ENCODE results near the gene MYH14. TPM values are rescaled to one million over a fixed set of nuclear protein-coding genes. Genes with fewer than 3 reads are reported as not detected.

The MYH14 gene
- total RNA-seq, 2 donors from 2014 or later, result 506 to 509 TPM

GRCh38 chr19:50162988-50163387 lies 40.4 kb upstream of the MYH14 start, which contains the start of gene IZUMO2:
Gene IZUMO2 (minus strand): TSS chr19:50163281. CDS start chr19:50163194, 87 bp downstream.
- peak; percentile 47 for DNase-seq

GRCh38 chr19:50167314-50167721 lies 36.1 kb upstream of the MYH14 start:
- no peak for TF ChIP-seq CTCF (IDR thresholded peaks at IDR 0.05)
- no peaks in the 10 kb centered on the region for H3K36me3 ChIP-seq
- peak; percentile 64 for DNase-seq
- no peak overlapping the region for H3K27ac ChIP-seq
- no peak overlapping the region for H3K4me3 ChIP-seq
- peaks cover 5% of the 10 kb centered on the region for H3K27me3 ChIP-seq
- intact Hi-C loops (cut with DNase I), result no loop called here
- H3K9me3 ChIP-seq, result no peaks in the 10 kb centered on the region
- peak overlapping the region in 1 of 2 donors; percentile 28 for H3K9ac ChIP-seq (ENCODE audit: low read depth in 2 of 2, low read length in 2 of 2)
- H3K4me1 ChIP-seq, result no peaks in the 10 kb centered on the region

More at GRCh38 chr19:50162988-50163387, 40.4 kb upstream of the MYH14 start, which contains the start of gene IZUMO2:
- no peaks in the 10 kb centered on the region for H3K4me1 ChIP-seq
- H3K4me3 ChIP-seq, result no peak within 1 kb of the TSS
- no peak within 1 kb of the TSS for H3K9ac ChIP-seq (ENCODE audit: low read depth in 2 of 2, low read length in 2 of 2)
- intact Hi-C loops (cut with DNase I), result no loop called here
- no peak for TF ChIP-seq CTCF (IDR thresholded peaks at IDR 0.05)
- no peak within 1 kb of the TSS for H3K27ac ChIP-seq
- no peaks in the 10 kb centered on the region for H3K9me3 ChIP-seq
- peaks cover 5% of the 10 kb centered on the region for H3K27me3 ChIP-seq
- H3K36me3 ChIP-seq, result no peaks in the 10 kb centered on the region

- TF ChIP-seq CTCF (IDR thresholded peaks at IDR 0.05), result no peak
- Histone ChIP-seq H3K27ac (no peak overlapping the region), H3K9me3 (no peaks in the 10 kb centered on the region), H3K4me1 (no peaks in the 10 kb centered on the region), H3K9ac (ENCODE audit: low read depth in 2 of 2, low read length in 2 of 2) (no peak overlapping the region), H3K36me3 (no peaks in the 10 kb centered on the region), H3K27me3 (no peaks in the 10 kb centered on the region), H3K4me3 (no peak overlapping the region)
- no peak for DNase-seq
- intact Hi-C loops (cut with DNase I), result no loop called here
These were observed 31.7 kb upstream of the MYH14 start for GRCh38 chr19:50171752-50172151.

- intact Hi-C loops (cut with DNase I), result no loop called here
- Histone ChIP-seq H3K4me3 (no peak overlapping the region), H3K27me3 (no peaks in the 10 kb centered on the region), H3K9ac (ENCODE audit: low read depth in 2 of 2, low read length in 2 of 2) (peak overlapping the region in 1 of 2 donors; percentile 12), H3K4me1 (no peaks in the 10 kb centered on the region), H3K36me3 (no peaks in the 10 kb centered on the region), H3K9me3 (no peaks in the 10 kb centered on the region), H3K27ac (peak overlapping the region; percentile 52)
- no peak for DNase-seq
- no peak for TF ChIP-seq CTCF (IDR thresholded peaks at IDR 0.05)
These were observed 30.7 kb upstream of the MYH14 start for GRCh38 chr19:50172726-50173125.

GRCh38 chr19:50173127-50173526 lies 30.3 kb upstream of the MYH14 start:
- TF ChIP-seq CTCF (IDR thresholded peaks at IDR 0.05), result no peak
- Histone ChIP-seq H3K4me1 (peaks cover under 1% of the 10 kb centered on the region), H3K9me3 (no peaks in the 10 kb centered on the region), H3K36me3 (no peaks in the 10 kb centered on the region), H3K27me3 (no peaks in the 10 kb centered on the region), H3K4me3 (no peak overlapping the region), H3K27ac (peak overlapping the region; percentile 75), H3K9ac (ENCODE audit: low read depth in 2 of 2, low read length in 2 of 2) (peak overlapping the region in 1 of 2 donors; percentile 68)
- DNase-seq, result peak; percentile 85
- intact Hi-C loops (cut with DNase I), result no loop called here

Data from colonic mucosa (tissue), 4 donors.